HL-60 (cell line): ENCODE measurements around the gene LRRC8E.
"Not testable (repeated sequence)": the region's sequence is repeated elsewhere in the genome, so short reads cannot be mapped to it uniquely, and the experiment has no call there.

Experiments used
- CTCF ChIP-seq: IDR thresholded peaks from one replicate; pipeline ENCODE4 v1.5.1; 2011; ENCODE audit warnings: low read length, control low read depth, inconsistent platforms; ENCODE audit not compliant: insufficient read depth
- GABPA ChIP-seq: IDR thresholded peaks from 2 replicates; pipeline ENCODE4 v1.6.1; 2012; ENCODE audit warnings: low read depth
- SPI1 ChIP-seq: IDR thresholded peaks from 2 replicates; pipeline ENCODE4 v1.6.1; 2012; ENCODE audit warnings: low read depth, mild to moderate bottlenecking, borderline replicate concordance
- TF ChIP-seq, protein P1 (sequence below): IDR thresholded peaks from 2 replicates; pipeline ENCODE4 v1.6.1; 2012; ENCODE audit warnings: low read depth; ENCODE audit not compliant: insufficient replicate concordance

- not testable (repeated sequence) for TF ChIP-seq CTCF, SPI1, GABPA
- TF ChIP-seq, protein P1, sequence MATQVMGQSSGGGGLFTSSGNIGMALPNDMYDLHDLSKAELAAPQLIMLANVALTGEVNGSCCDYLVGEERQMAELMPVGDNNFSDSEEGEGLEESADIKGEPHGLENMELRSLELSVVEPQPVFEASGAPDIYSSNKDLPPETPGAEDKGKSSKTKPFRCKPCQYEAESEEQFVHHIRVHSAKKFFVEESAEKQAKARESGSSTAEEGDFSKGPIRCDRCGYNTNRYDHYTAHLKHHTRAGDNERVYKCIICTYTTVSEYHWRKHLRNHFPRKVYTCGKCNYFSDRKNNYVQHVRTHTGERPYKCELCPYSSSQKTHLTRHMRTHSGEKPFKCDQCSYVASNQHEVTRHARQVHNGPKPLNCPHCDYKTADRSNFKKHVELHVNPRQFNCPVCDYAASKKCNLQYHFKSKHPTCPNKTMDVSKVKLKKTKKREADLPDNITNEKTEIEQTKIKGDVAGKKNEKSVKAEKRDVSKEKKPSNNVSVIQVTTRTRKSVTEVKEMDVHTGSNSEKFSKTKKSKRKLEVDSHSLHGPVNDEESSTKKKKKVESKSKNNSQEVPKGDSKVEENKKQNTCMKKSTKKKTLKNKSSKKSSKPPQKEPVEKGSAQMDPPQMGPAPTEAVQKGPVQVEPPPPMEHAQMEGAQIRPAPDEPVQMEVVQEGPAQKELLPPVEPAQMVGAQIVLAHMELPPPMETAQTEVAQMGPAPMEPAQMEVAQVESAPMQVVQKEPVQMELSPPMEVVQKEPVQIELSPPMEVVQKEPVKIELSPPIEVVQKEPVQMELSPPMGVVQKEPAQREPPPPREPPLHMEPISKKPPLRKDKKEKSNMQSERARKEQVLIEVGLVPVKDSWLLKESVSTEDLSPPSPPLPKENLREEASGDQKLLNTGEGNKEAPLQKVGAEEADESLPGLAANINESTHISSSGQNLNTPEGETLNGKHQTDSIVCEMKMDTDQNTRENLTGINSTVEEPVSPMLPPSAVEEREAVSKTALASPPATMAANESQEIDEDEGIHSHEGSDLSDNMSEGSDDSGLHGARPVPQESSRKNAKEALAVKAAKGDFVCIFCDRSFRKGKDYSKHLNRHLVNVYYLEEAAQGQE = not testable (repeated sequence)
These were observed 29.8 kb downstream of the LRRC8E start for GRCh38 chr19:7918062-7918614.
